Renal pelvis (tissue), 12 donors: Measurements from ENCODE around the gene ERC1. TPM values are rescaled to one million over a fixed set of nuclear protein-coding genes. Genes with fewer than 3 reads are reported as not detected.
A peak's percentile ranks its signal among the peaks of the same experiment; 100 is the strongest.

ENCODE experiments used
- DNase-seq: peaks from one replicate; pipeline ENCODE4 v3.0.0-alpha.2; 2013
- long read RNA-seq, 16 experiments: transcript quantifications; one replicate each; lab custom pipeline, GENCODE V29; 2026
- polyA plus RNA-seq, 3 donors: library from polyadenylated mRNA; unstranded; fragments of 120-200 nt; gene quantifications; one replicate each; pipeline ENCODE4 v1.2.1, GENCODE V29; 2013; ENCODE audit not compliant: insufficient read length in 3 of 3

Gene ERC1
- 10 to 100 TPM; 33.7 to 42.1 (median 34.8) TPM for polyA plus RNA-seq
- long read RNA-seq, donor 1, partial matches to known transcripts, result 0 of 1 reads
- long read RNA-seq, donor 1, other reads (novel, unspliced or antisense), result 0 of 1 reads
- long read RNA-seq, donor 2, full-length matches to known transcripts, result 1 of 1 reads
- long read RNA-seq, donor 2, partial matches to known transcripts, result 0 of 1 reads
- long read RNA-seq, donor 2, other reads (novel, unspliced or antisense), result 0 of 1 reads
- long read RNA-seq, donor 3, full-length matches to known transcripts, result 2 of 2 reads
- long read RNA-seq, donor 3, partial matches to known transcripts, result 0 of 2 reads
- long read RNA-seq, donor 3, other reads (novel, unspliced or antisense), result 0 of 2 reads
- long read RNA-seq, donor 4, result 0 reads
- long read RNA-seq, donor 5, result 0 reads
- long read RNA-seq, donor 6, partial matches to known transcripts, result 0 of 2 reads
- long read RNA-seq, donor 6, other reads (novel, unspliced or antisense), result 0 of 2 reads
- long read RNA-seq, donor 7, result 0 reads
- long read RNA-seq, donor 8, result 0 reads
- long read RNA-seq, donor 9, result 0 reads
- long read RNA-seq, donor 10, partial matches to known transcripts, result 24 of 24 reads
- long read RNA-seq, donor 10, other reads (novel, unspliced or antisense), result 0 of 24 reads
- long read RNA-seq, donor 11, full-length matches to known transcripts, result 1 of 1 reads
- long read RNA-seq, donor 11, partial matches to known transcripts, result 0 of 1 reads
- long read RNA-seq, donor 11, other reads (novel, unspliced or antisense), result 0 of 1 reads
- long read RNA-seq, donor 12, full-length matches to known transcripts, result 2 of 2 reads
- long read RNA-seq, donor 12, partial matches to known transcripts, result 0 of 2 reads
- long read RNA-seq, donor 12, other reads (novel, unspliced or antisense), result 0 of 2 reads
- long read RNA-seq, donor 13, partial matches to known transcripts, result 0 of 1 reads
- long read RNA-seq, donor 13, other reads (novel, unspliced or antisense), result 0 of 1 reads
- long read RNA-seq, donor 14, result 0 reads
- long read RNA-seq, donor 15, result 0 reads
- long read RNA-seq, donor 16, full-length matches to known transcripts, result 2 of 14 reads
- long read RNA-seq, donor 16, partial matches to known transcripts, result 12 of 14 reads
- long read RNA-seq, donor 16, other reads (novel, unspliced or antisense), result 0 of 14 reads

DNA sequence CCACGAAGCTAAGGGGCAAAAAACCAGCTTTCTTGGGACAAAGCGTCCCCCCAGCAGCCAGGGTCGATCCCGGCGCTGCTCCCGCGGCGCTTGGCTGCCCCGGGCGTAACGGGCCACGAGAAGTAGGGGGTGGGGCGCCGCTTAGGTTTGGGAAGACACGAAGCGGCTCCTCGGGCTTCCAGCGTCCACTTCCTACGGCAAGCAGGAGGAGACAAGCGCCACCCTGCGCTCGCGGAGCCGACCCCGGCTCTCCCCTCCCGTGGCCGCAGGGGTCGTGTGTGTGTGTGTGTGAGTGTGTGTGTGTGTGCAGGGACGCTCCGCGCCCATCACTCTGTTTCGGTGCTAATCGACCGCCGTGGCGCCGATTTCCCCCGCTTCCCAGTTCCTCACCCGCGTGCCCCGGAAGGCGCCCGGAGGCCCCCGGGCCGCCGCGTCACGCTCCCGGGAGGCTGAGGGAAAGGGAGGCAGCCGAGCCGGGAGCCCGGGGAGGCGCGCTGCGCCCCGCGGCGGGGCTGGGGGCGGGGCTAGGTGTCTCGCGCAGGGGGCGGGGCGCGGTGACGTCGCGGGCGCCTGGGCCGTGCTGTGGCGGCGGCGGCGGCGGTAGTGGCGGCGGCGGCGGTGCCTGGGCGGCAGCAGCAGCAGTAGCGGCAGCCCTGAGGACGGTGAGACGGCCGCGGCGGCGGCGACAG, at the start of gene ERC1:
ERC1 (plus strand) TSS at position 563 of the 689 bp plus-strand sequence. CDS start 36,681 bp downstream, outside the sequence.
- DNase-seq, result peak; percentile 87

DNA sequence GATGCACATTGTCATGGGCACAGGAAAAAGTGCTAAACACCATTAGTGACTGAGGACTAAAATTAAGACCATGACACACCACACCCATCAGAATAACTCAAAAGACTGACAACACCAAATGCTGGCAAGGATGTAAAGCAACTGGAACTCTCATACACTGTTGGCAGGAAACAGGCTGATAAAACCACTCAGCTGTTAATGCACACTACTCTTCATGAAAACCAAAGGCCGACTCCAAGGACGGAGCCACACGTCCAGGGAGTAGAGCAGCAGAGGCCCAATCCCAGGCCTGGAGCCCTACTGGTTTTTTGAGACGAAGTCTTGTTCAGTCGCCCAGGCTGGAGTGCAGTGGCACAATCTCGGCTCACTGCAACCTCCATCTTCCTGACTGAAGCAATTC, 48.0 kb upstream of the ERC1 start:
- DNase-seq, result no peak

DNA sequence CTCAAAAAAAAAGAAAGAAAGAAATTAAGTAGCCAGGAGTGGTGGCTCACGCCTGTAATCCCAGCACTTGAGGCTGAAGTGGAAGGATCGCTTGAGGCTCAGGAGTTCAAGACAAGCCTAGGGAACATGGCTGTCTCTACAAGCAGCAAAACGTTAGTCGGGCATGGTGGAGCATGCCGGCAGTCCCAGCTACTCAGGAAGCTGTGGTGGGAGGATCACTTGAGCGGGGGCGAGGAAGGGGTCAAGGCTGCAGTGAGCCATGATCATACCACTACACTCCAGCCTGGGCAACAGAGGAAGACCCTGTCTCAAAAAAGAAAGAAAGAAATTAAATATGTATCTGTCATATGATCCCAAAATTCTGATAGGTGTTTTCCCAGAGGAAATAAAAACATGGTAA, 46.8 kb upstream of the ERC1 start:
- no peak for DNase-seq

DNA sequence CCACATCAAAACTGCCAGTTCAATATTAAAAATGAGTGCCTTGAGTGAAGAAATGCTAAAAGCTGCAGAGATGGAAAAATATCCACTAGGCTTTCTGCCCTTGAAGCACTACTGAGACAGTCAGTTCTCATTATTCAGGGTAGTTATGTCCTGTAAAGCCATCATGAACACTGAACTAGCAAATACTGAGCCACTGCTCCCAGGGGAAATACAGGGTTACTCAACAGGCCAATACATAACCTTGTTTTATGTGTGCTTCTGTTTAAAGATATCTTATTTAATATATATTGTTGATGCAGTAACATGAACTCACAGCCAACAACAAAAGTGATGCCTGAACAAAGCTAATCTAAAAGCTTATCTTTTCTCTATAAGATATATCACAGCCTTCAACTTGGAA, 44.8 kb upstream of the ERC1 start:
- DNase-seq, result no peak

DNA sequence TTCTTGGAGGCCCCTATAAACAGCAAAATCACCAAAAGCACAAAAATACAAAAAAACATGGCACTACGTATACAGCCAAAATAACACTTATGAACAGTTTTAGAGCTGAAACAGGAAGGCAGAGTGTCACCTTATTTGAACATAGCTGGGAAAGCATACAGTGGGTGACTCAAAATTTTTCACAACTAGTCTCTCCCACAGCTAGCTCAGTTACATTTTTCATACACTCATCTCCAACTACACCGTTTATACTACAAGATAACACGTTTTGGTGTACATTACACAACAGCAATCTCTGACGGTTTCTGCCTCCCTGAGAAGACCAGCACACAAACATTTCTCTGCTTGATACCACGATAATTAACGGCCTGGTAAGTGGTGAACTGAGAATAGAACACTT, 44.4 kb upstream of the ERC1 start:
- DNase-seq, result no peak

DNA sequence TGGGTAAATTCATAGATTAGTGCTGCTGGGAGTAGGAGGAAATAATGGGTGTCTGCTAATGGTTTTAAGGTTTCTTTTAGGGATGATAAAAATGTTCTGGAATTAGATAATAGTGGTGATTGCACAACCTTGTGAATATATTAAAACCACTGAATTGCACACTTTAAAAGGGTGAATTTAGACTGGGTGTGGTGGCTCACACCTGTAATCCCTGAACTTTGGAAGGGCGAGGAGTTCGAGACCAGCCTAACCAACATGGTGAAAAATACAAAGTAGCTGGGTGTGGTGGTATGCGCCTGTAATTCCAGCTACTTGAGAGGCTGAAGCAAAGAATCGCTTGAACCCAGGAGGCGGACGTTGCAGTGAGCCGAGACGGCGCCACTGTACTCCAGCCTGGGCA, 42.8 kb upstream of the ERC1 start:
- no peak for DNase-seq

DNA sequence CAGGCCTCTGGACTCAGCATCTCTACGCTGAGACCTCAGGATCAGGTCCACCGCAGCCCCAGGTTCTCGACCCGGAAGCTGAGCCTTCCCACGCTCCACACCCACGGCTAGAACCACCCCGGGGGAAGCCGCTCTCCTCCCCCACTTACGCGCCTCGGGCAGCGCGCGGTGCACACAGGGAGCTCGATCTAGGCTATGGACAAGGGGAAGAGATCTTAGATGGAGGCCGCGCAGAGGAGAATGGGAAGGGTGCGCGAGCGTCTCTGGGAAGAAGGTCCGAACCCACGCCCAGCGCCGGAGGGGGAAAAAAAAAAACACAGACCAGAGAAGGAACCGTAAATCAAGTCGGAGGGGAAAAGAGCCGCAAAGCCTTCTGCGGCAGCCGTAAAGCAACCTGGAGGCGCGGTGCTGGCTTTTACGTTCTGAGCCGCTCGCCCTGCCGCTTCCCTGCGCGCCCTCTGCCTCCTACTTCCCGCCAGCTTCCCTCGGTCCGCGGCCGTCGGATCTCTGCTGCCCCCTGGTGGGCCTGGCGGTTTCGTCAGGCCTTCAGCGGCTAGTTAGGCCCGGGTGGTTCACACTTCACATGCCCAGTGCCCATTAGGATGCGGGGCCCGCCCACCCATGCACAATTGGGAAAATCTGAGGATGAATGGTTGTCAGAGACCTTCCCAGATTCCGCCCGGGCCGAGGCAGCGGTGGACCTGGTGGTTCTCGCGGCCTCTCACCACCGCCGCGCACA, 41.4 kb upstream of the ERC1 start, which contains the start of gene RAD52:
RAD52 (minus strand) TSS at position 242 of the 739 bp plus-strand sequence. CDS start 16,636 bp downstream, outside the sequence.
- DNase-seq, result peak; percentile 99

DNA sequence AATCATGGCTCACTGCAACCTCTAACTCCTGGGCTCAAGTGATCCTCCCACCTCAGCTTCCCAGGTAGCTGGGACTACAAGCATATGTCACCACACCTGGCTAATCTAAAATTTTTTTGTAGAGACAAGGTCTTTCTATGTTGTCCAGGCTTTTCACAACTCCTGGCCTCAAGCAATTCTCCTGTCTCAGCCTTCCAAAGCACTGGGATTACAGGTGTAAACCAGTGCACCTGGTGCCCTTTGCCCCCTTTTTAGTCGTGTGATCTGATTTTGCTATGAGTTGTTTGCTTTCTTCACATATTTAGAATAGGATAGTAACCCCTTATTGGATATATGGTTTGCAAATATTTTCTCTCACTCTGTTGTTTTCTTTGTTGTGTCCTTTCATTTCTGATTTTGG, 39.8 kb upstream of the ERC1 start:
- no peak for DNase-seq

DNA sequence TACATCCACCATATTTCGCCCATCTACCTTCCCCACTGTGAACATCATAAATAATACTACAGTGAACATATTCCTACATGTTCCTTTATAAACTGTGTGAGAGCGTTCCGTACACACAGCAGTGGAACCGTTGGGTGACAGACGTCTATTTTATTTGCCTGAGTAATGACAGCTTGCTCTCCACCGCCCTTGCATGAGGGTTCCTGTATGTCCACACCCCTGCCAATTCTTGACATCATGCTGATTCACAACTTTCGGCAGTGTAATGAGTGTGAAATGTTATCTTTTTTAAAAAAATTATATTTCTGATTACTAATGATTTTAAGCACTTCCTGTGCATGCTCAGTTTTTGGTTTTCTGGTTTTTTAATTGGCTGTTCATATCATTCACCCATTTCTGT, 37.2 kb upstream of the ERC1 start:
- no peak for DNase-seq

DNA sequence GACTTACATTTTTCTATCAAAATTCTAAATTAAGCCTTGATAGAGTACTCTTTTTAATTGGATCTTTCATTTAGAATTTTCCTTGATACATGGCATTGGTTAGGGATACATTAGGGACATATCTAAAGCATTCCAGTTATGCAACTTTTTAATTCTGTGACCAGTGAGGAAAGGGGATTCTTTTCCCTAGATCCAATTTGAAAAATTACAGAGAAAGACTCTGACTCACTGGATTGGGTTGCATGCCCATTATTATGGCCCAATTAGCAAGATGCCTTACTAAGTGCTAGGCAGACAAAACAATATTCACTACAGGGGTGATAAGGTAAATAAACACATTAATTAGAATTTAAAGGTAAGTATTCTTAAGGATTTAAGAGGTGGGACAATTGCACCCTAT, 36.3 kb upstream of the ERC1 start:
- DNase-seq, result no peak

DNA sequence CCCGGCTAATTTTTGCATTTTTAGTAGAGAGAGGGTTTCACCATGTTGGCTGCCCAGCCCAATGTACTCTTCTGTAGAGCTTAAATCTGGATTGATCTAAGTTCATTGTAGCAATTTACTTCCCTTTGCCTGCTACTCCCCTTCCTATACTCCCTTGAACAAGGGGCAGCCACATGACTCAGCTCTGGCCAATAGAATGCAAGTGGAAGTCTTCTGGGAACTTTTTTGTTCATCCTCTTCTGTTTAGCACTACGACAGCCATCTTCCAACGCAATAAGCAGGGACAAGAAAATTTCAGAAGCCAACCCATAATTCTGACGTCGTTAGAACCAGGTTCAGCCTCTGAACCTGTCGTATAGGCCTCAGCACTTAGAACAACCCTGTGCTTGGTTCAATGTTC, 35.1 kb upstream of the ERC1 start:
- DNase-seq, result no peak

DNA sequence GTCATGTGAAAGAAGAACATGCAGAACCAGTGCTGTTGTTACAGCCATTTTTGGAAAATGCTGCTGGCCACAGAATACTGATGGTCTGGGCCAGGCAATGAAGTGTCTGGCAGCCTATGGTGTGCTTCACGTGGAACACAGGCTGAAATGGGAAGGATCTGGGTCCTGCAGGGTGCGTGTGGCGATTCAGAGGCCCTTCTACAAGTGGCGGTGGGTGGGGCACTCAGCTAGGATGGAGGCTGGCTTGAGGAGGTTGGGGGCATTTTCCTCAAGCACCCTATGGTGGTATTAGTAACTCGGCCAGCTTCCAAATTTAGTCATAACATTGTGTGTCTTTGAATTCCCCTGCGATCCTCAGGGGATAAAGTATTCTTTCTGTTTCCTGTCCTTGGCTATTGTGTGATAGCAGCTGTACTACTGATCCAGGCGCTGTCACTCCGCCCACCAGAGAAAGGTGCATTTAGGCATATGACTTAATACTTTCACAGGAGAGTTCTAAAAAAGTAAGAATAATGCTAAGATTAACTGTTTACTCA, 32.4 kb upstream of the ERC1 start:
- DNase-seq, result no peak

DNA sequence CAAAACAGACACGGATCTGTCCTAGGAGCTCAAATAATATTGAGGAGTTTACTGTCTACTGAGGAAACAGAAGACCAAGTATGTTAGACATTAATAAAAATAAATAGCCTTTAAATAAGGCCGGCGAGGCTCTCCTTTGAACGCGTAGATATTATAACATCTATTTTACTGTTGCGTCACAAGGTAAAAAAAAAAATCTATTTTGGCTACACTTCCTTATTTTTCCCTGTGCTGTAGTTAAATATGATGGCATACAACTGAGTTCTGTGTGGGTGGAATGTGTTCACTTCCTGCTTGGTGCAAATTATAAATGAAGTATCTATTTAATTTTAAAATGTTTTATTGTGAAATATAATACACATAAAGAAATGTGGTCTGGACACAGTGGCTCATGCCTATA, 24.3 kb upstream of the ERC1 start:
- DNase-seq, result no peak

DNA sequence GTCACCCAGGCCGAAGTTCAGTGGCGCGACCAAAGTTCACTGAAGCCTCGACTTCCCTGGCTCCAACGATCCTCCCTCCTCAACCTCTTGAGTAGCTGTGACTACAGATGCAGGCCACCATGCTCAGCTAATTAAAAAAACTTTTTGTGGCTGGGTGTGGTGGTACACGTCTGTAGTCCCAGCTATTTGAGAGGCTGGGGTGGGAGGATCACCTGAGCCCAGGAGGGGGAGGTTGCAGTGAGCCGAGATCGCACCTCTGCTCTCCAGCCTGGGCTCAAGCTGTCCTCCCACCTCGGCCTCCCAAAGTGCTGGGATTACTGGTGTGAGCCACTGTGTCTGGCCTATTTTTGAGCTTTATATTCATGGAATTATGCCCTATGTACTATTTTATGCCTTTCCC, 23.4 kb upstream of the ERC1 start:
- no peak for DNase-seq

DNA sequence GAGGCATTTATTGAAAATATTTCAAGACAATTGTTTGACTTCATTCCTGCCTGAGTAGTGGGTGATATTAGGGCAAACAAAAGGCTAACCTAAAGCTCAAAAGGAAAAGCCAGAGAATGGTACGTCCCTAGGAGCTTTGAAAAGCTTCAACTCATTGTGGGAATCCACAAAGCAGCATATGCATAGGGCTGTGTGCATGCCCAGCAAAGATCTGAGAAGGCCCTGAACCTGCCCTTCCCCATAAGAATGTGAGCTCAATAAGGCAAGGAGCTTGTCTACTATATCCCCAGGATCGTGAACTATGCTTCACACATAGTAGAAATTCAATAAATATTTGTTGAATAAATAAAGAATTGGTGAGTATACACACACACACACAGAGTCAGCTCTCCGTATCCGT, 22.5 kb upstream of the ERC1 start:
- DNase-seq, result no peak

DNA sequence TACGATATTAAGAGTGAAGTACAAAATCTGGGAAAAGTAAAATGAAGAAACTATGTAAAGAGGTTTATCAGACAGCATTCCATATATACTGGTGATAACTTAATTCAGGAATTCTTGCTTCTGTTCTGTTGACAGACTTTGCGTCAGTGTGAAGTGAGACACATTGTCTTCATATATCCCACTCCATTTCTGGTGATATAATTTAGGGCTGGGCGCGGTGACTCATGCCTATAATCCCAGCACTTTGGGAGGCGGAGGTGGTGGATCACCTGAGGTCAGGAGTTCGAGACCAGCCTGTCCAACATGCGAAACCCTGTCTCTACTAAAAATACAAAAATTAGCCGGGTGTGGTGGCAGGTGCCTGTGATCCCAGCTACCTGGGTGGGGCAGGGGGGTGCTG, 21.2 kb upstream of the ERC1 start:
- DNase-seq, result no peak

DNA sequence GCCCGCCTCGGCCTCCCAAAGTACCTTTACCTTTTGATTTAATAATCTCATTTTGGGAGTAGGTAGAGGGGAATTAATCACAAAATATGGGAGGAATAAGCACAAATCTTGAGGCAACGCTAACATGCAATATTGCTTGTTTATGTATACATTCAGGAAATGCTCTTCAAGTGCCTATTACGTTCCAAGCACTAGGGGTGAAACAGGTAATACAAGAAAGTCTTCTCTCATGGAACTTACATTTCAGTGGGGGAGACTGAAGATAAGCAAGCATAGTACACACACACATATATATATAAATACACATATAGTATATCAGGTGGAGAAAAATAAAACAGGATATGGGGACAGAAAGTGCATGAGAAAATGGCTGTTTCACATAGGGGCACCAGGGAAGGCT, 19.0 kb upstream of the ERC1 start:
- no peak for DNase-seq

DNA sequence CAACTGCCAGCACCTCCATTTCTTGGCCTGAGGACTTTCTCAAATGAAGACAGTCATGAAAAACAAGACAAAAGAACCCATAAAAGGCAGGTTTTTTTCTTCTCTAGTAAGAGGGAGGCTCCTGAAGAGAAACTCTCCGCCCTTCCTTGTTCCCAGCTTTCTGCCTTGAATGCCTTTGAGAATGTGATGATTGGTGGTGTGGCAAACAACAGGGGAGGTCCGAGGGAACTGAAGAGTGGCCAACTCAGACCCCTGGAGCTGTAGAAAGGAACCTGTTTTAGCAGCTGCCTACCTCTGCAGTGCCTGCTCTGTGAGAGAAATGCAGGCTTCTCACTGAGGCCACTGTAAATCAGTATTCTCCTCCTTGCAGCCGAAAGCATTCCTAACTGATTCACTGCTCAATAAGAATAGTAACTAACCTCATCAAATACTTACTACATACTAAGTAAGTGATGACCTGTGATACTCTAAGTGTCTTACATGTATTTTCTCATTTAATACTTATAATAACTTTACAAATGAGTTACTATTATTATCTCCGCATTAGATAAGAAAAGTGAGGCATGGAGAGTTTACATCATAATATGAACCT, 16.7 kb upstream of the ERC1 start:
- no peak for DNase-seq

DNA sequence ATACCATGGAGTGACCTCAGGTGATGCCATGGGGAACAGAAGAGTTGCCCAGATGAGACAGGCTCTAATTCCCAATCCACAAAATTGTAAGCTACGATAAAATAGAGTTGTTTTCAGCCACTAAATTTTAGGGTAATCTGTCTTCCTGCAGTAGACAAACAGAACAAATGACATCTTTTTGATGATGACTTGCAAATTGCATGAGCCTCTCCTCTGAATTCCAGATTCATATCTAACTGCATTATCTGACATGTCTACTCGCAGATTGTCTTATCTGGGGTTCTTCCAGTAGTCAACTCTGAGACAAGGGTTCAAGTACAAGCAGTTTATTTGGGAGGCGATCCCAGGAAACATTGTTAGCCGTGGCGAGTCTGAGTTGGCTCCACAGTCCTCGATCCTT, 14.4 kb upstream of the ERC1 start:
- DNase-seq, result no peak

DNA sequence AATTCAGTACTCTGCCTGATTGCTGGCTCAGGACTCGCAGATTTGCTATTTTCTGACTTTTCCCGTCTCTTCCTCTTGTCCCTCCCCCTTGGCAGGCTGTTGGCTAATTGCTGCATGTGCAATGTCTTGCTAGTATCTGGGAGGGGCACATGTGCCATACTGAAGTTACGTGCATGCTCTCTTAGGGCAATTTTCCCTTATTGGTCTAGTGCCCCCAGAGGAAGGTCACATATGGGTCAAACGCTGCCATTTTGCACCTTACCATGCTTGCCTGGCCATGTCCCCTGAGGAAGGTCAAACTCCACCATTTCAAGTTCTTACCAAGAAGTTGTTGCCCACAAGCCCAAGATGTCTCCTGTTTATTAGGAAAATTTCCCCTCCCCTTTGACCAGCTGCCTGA, 13.9 kb upstream of the ERC1 start:
- DNase-seq, result no peak
